HEK293 (cell line): Measurements from ENCODE around the gene JTB.
A peak's percentile ranks its signal among the peaks of the same experiment; 100 is the strongest.

ENCODE experiments used
- ELK4 ChIP-seq: IDR thresholded peaks from 2 replicates; pipeline ENCODE4 v1.6.1; 2011; ENCODE audit warnings: mild to moderate bottlenecking, low read depth, low read length, borderline replicate concordance
- MYNN ChIP-seq: fragments of 450-650 bp; formaldehyde crosslinking; IDR thresholded peaks from 2 replicates; pipeline ENCODE4 v1.5.1; 2016; ENCODE audit warnings: missing biosample characterization, missing genetic modification characterization, borderline replicate concordance
- ZBTB10 ChIP-seq: fragments of 450-650 bp; formaldehyde crosslinking; IDR thresholded peaks from 2 replicates; pipeline ENCODE4 v1.5.1; 2016; ENCODE audit warnings: missing biosample characterization, missing genetic modification characterization
- ZBTB11 ChIP-seq: fragments of 450-650 bp; formaldehyde crosslinking; conservative IDR thresholded peaks from 2 replicates; pipeline ENCODE4 v1.5.1; 2016; ENCODE audit warnings: low read depth, missing biosample characterization, missing genetic modification characterization
- ZNF121 ChIP-seq: fragments of 450-650 bp; formaldehyde crosslinking; IDR thresholded peaks from 2 replicates; pipeline ENCODE4 v1.5.1; 2016; ENCODE audit warnings: missing biosample characterization, missing genetic modification characterization
- ZNF660 ChIP-seq: fragments of 450-650 bp; IDR thresholded peaks from 2 replicates; pipeline ENCODE4 v1.5.1; 2018; ENCODE audit warnings: missing biosample characterization, mild to moderate bottlenecking, missing genetic modification characterization
- TF ChIP-seq, protein P1 (sequence below): fragments of 450-650 bp; formaldehyde crosslinking; IDR thresholded peaks from 2 replicates; pipeline ENCODE4 v1.5.1; 2016; ENCODE audit warnings: missing biosample characterization, missing genetic modification characterization

- TF ChIP-seq, protein P1, sequence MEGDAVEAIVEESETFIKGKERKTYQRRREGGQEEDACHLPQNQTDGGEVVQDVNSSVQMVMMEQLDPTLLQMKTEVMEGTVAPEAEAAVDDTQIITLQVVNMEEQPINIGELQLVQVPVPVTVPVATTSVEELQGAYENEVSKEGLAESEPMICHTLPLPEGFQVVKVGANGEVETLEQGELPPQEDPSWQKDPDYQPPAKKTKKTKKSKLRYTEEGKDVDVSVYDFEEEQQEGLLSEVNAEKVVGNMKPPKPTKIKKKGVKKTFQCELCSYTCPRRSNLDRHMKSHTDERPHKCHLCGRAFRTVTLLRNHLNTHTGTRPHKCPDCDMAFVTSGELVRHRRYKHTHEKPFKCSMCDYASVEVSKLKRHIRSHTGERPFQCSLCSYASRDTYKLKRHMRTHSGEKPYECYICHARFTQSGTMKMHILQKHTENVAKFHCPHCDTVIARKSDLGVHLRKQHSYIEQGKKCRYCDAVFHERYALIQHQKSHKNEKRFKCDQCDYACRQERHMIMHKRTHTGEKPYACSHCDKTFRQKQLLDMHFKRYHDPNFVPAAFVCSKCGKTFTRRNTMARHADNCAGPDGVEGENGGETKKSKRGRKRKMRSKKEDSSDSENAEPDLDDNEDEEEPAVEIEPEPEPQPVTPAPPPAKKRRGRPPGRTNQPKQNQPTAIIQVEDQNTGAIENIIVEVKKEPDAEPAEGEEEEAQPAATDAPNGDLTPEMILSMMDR (tag by site-specific recombination): no peak
- TF ChIP-seq ZBTB11 (tag by site-specific recombination) (peak; percentile 28; the same call in 1 of the 2 replicates), ZNF660 (tag by site-specific recombination) (no peak), MYNN (no peak), ZBTB10 (no peak), ZNF121 (tag by site-specific recombination) (no peak), ELK4 (no peak)
Observed at GRCh38 chr1:153985941-153986761, 8.7 kb upstream of the JTB start, which contains the start of gene RAB13.
